K562 (cell line): ENCODE measurements around the gene USP35. TPM values are rescaled to one million over a fixed set of nuclear protein-coding genes. Genes with fewer than 3 reads are reported as not detected.

Experiments used
- ATAC-seq: fragments of 200-7000 bp; cut with Tn5 transposase; 3 replicates; pipeline ENCODE4 v1.9.1; 2020; ENCODE audit warnings: moderate library complexity
- BruUV-seq: library from RNA; stranded (reverse); fragments of 400-500 nt; replicated peaks from 2 replicates; lab custom pipeline; 2021; lab: Mats Ljungman, UMichigan
- CTCF ChIA-PET: fragments of 300-600 bp; formaldehyde crosslinking; extraction: SDS; loops from one replicate; lab custom pipeline; 2021; ENCODE audit warnings: low intra/inter-chr PET ratio; lab: Yijun Ruan, JAX
- POLR2A ChIA-PET: fragments of 300-600, 350-650 bp; sonication (Branson Sonifier 250); formaldehyde crosslinking; extraction: SDS; loops from one replicate; lab custom pipeline; 2021; ENCODE audit warnings: antibody characterized with exemption, inconsistent platforms; lab: Yijun Ruan, JAX
- DNase-seq, 4 experiments: peaks; one replicate each; pipeline versions ENCODE4 v3.0.0 to v3.0.0-alpha.2; 2011 to 2018; ENCODE audit warnings: low spot score in 3 of 4, mixed read lengths in 3 of 4; ENCODE audit errors: extremely low read depth in 1 of 4
- FAIRE-seq: peaks from 2 replicates; lab custom pipeline; 2011; peaks lifted over from hg19 to GRCh38; lab: Jason Lieb, UNC
- H2AFZ ChIP-seq: 2 replicates; pipeline ENCODE4 v1.6.0; 2011; ENCODE audit warnings: low read depth, low read length, control low read depth, inconsistent platforms
- H3K27ac ChIP-seq: fragments of 200-600 bp; 3 replicates; pipeline ENCODE4 v1.8.0; 2011; ENCODE audit warnings: low read depth, mild to moderate bottlenecking, control low read depth, inconsistent platforms, low read length, moderate library complexity, mixed read lengths; ENCODE audit errors: extremely low read depth
- H3K27me3 ChIP-seq, 2 experiments: fragments of 300-600 bp in 1 of 2; 2 replicates in 1 of 2; 3 replicates in 1 of 2; pipeline versions ENCODE4 v1.6.0 to v1.8.0; 2011; ENCODE audit warnings: inconsistent platforms in 2 of 2, low read length in 2 of 2, mild to moderate bottlenecking in 1 of 2, mixed read lengths in 1 of 2, moderate library complexity in 1 of 2; ENCODE audit not compliant: control insufficient read depth in 2 of 2, insufficient read depth in 2 of 2
- H3K36me3 ChIP-seq: fragments of 300-600 bp; 3 replicates; pipeline ENCODE4 v1.8.0; 2011; ENCODE audit warnings: mild to moderate bottlenecking, low read length, inconsistent platforms; ENCODE audit not compliant: control insufficient read depth, insufficient read depth
- H3K4me1 ChIP-seq, 2 experiments: fragments of 200-600 bp in 1 of 2; replicated peaks in 1 of 2; 2 replicates in 1 of 2; 3 replicates in 1 of 2; pipeline versions ENCODE4 v1.5.1 to v1.8.0; 2011; ENCODE audit warnings: inconsistent platforms in 2 of 2, low read length in 2 of 2, mild to moderate bottlenecking in 1 of 2, mixed read lengths in 1 of 2, moderate library complexity in 1 of 2; ENCODE audit not compliant: control insufficient read depth in 2 of 2, insufficient read depth in 2 of 2
- H3K4me2 ChIP-seq: 2 replicates; pipeline ENCODE4 v1.6.1; 2011; ENCODE audit warnings: low read length, control low read depth, inconsistent platforms, mixed read lengths; ENCODE audit not compliant: insufficient read depth
- H3K4me3 ChIP-seq: fragments of 200-600 bp; sonication (generic), shearing (Covaris generic); 2 replicates; pipeline ENCODE4 v1.5.1; 2016; ENCODE audit warnings: control low read depth, inconsistent platforms
- H3K79me2 ChIP-seq: fragments of 200-600 bp; 3 replicates; pipeline ENCODE4 v1.8.0; 2011; ENCODE audit warnings: low read length, inconsistent platforms; ENCODE audit not compliant: control insufficient read depth, insufficient read depth
- H3K9ac ChIP-seq, 2 experiments: 2 replicates each; pipeline versions ENCODE4 v1.6.0 to v1.6.1; 2011; ENCODE audit warnings: low read depth in 2 of 2, low read length in 2 of 2, control low read depth in 1 of 2, inconsistent platforms in 1 of 2, mild to moderate bottlenecking in 1 of 2, mixed read lengths in 1 of 2; ENCODE audit not compliant: insufficient read depth in 1 of 2
- H3K9me1 ChIP-seq: one replicate; pipeline ENCODE4 v1.6.0; 2011; ENCODE audit warnings: inconsistent platforms, mild to moderate bottlenecking, low read length, moderate library complexity; ENCODE audit not compliant: control insufficient read depth, insufficient read depth
- H3K9me3 ChIP-seq: replicated peaks from 2 replicates; pipeline ENCODE4 v1.5.1; 2011; ENCODE audit warnings: low read depth, low read length, inconsistent platforms; ENCODE audit not compliant: control insufficient read depth, insufficient read depth
- H4K20me1 ChIP-seq: replicated peaks from 2 replicates; pipeline ENCODE4 v1.6.1; 2011; ENCODE audit warnings: low read length, inconsistent platforms, mixed read lengths; ENCODE audit not compliant: control insufficient read depth, insufficient read depth
- HMGN3 ChIP-seq: IDR thresholded peaks from 2 replicates; pipeline ENCODE4 v1.6.1; 2011; ENCODE audit warnings: borderline replicate concordance, low read depth, mild to moderate bottlenecking, mixed read lengths, low read length; ENCODE audit not compliant: insufficient read length; ENCODE audit errors: extremely low read depth
- RBM22 ChIP-seq: fragments of 200-400 bp; formaldehyde crosslinking; IDR thresholded peaks from 2 replicates; pipeline ENCODE4 v1.6.1; 2018; ENCODE audit warnings: low read length, low read depth; ENCODE audit not compliant: poor library complexity, severe bottlenecking
- WGBS: fragments of 100-300 bp; shearing (Covaris generic); methylation state at CpG from one replicate; pipeline ENCODE4 v1.1.6; 2016; ENCODE audit warnings: low coverage, mixed read lengths; ENCODE audit not compliant: insufficient coverage; ENCODE audit errors: missing lambda C conversion rate; 5-methylcytosine and 5-hydroxymethylcytosine counted together
- in situ Hi-C: fragments of 300-500 bp; cut with MboI; formaldehyde crosslinking; loops from 4 replicates; pipeline ENCODE4 v1.15.0; 2018; ENCODE audit warnings: inconsistent platforms, mixed read lengths
- intact Hi-C: fragments of 100-400 bp; cut with micrococcal nuclease; formaldehyde crosslinking; loops from 2 replicates; pipeline ENCODE4 v1.14.2; 2022
- polyA plus RNA-seq, 8 experiments: library from polyadenylated mRNA; depleted of rRNA in 4 of 8; stranded (reverse) in 5 of 8; unstranded in 3 of 8; fragments of >200 nt; fragmentation: Nextera tagmentation in 2 of 8; fragmentation: Illumina TruSeq in 1 of 8; extraction: Ambion mirVana in 2 of 8; extraction: Trizol in 1 of 8; gene quantifications; 2 replicates each; pipeline versions ENCODE4 v1.2.1 to v1.2.3, GENCODE V29; 2011 to 2014; ENCODE audit warnings: inconsistent platforms in 1 of 8, missing spikeins in 1 of 8
- total RNA-seq, 7 experiments: library from RNA; depleted of rRNA in 6 of 7; stranded (reverse); fragments of >200 nt in 6 of 7; fragmentation: Illumina TruSeq in 2 of 7; extraction: Trizol in 2 of 7; gene quantifications; 2 replicates each; pipeline versions ENCODE4 v1.2.1 to v1.2.3, GENCODE V29; 2011 to 2021; ENCODE audit warnings: low replicate concordance in 1 of 7

USP35 gene
- total and polyA plus RNA-seq, 9 of the 15 experiments (the other 6 are each of a cell fraction or from before 2014, with no cell fraction given): 0.01 to 4.8 (median 3.6) TPM

DNA sequence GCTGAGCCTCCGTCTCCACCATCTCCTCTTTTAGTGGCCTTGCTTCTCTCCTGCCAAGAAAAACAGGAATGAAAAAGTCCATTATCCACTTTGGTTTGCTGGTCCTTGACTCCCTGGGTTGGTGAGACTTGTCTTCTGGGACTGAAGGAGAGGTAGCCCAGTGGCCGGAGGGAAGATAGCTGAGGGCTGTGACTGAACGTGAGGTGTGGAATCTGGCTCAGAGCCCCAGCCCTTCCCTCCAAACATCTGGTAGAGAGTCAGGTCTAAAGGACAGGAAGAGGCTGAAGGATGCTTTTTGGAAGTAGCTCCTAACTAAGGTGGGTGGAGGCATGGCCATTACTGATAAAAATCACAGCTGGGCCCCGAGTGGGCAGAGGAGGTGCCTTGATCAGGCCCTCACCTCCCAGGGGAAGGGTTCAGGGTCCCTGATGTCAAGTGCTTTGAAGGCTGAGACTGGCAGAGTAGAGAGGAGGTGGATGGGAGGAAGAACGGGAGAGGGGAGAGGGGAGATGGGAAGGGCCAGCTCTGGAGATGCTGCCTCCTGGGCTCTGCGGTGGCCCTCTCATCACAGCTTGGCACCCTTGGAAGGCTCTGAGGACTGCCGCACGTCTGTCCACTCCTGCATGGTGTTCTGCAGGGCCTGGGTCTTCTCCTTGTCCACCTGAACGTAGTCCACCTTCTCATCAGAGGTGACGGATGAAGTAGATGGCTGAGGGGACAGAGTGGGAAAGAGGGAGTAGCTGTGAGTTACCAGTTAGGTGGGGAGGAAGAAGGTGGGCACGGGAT, 30.2 kb downstream of the USP35 start:
- Histone ChIP-seq H3K4me3 (no peak overlapping the region), H3K79me2 (no peaks in the 10 kb centered on the region), H3K9me3 (no peaks in the 10 kb centered on the region), H3K4me2 (no peak overlapping the region), H3K9ac (no peak overlapping the region), H3K4me1 (peaks cover 3 to 12% of the 10 kb centered on the region in 2 experiments; a peak in 3 of 5 replicates), H2AFZ (no peak overlapping the region), H4K20me1 (no peaks in the 10 kb centered on the region), H3K9me1 (peaks cover 3% of the 10 kb centered on the region), H3K27me3 (no peaks in the 10 kb centered on the region), H3K27ac (no peak overlapping the region), H3K36me3 (peaks cover 89% of the 10 kb centered on the region; the same call in 2 of the 3 replicates)
- DNase-seq: no peak
- in situ Hi-C loops: no loop called here
- TF ChIP-seq RBM22: peak; percentile 43
- no peak for TF ChIP-seq HMGN3
- ChIA-PET CTCF (interaction anchor here (0.7 kb wide), 1 partner anchor 292 kb away, joined by 3 read pairs; no protein-coding TSS in a partner anchor), POLR2A (interaction anchor here (0.9 to 1.2 kb wide), 2 partner anchors 11 to 132 kb away, joined by 3 to 8 read pairs; no protein-coding TSS in a partner anchor)
- BruUV-seq: no TSS peak
- WGBS: 81% methylated on average over 10 of the region's 11 CpGs
- FAIRE-seq: no peak
- ATAC-seq: no peak
- intact Hi-C loops: no loop called here
